Measurements from ENCODE around the gene ACVRL1.

ACVRL1 gene

GRCh38 chr12:51917746-51918453 is 10.6 kb downstream of the ACVRL1 start:
- DNase-seq, result no peak

- no peak for DNase-seq
Measured at GRCh38 chr12:51920046-51920445, 12.7 kb downstream of the ACVRL1 start.

GRCh38 chr12:51921017-51921725 is 13.9 kb downstream of the ACVRL1 start:
- DNase-seq, result no peak

GRCh38 chr12:51922146-51922545 is 14.8 kb downstream of the ACVRL1 start:
- DNase-seq, result no peak

GRCh38 chr12:51922762-51923505 is 15.6 kb downstream of the ACVRL1 start:
- peak; percentile 94 for DNase-seq

GRCh38 chr12:51923506-51924365 is 16.4 kb downstream of the ACVRL1 start:
- DNase-seq, result no peak

- DNase-seq, result no peak
Measured at GRCh38 chr12:51924551-51925319, 17.4 kb downstream of the ACVRL1 start.

- DNase-seq, result no peak
Measured at GRCh38 chr12:51925346-51926063, 18.2 kb downstream of the ACVRL1 start.

GRCh38 chr12:51926064-51926632 is 18.8 kb downstream of the ACVRL1 start:
- DNase-seq, result no peak

GRCh38 chr12:51926718-51927117 is 19.4 kb downstream of the ACVRL1 start:
- DNase-seq, result peak; percentile 12

- DNase-seq, result no peak
Measured at GRCh38 chr12:51932218-51933076, 25.1 kb downstream of the ACVRL1 start.

GRCh38 chr12:51934080-51934479 is 26.8 kb downstream of the ACVRL1 start:
- DNase-seq, result no peak

- DNase-seq, result no peak
Measured at GRCh38 chr12:51937926-51938325, 30.6 kb downstream of the ACVRL1 start.

- no peak for DNase-seq
Measured at GRCh38 chr12:51938726-51939125, 31.4 kb downstream of the ACVRL1 start.

- DNase-seq, result no peak
Measured at GRCh38 chr12:51941011-51941581, 33.8 kb downstream of the ACVRL1 start.

- DNase-seq, result no peak
Measured at GRCh38 chr12:51941604-51942003, 34.3 kb downstream of the ACVRL1 start.

GRCh38 chr12:51942056-51942455 is 34.8 kb downstream of the ACVRL1 start:
- no peak for DNase-seq

GRCh38 chr12:51942501-51943000 is 35.2 kb downstream of the ACVRL1 start:
- DNase-seq, result no peak

GRCh38 chr12:51943346-51943745 is 36.0 kb downstream of the ACVRL1 start:
- no peak for DNase-seq
